SU-DHL-6 (cell line): ENCODE results near the gene GNG4.

Experiments used
- H2AFZ ChIP-seq: fragments of 200-600 bp; sonication (generic); 2 replicates; pipeline ENCODE4 v1.6.1; 2014; ENCODE audit warnings: low read depth, mild to moderate bottlenecking, moderate library complexity, mixed read lengths, antibody characterized with exemption, low read length; ENCODE audit not compliant: severe bottlenecking
- H3F3A ChIP-seq: fragments of 200-600 bp; shearing (Covaris generic); 2 replicates; pipeline ENCODE4 v1.6.0; 2016; ENCODE audit warnings: antibody characterized with exemption, mild to moderate bottlenecking; ENCODE audit not compliant: insufficient read depth
- H3K27ac ChIP-seq: fragments of 200-600 bp; sonication (generic); 2 replicates; pipeline ENCODE4 v1.5.1; 2016; ENCODE audit warnings: low read depth, mild to moderate bottlenecking, low read length, moderate library complexity, mixed read lengths
- H3K27me3 ChIP-seq: fragments of 200-600 bp; sonication (generic), shearing (Covaris generic); 2 replicates; pipeline ENCODE4 v1.6.0; 2014; ENCODE audit warnings: mild to moderate bottlenecking, low read length
- H3K36me3 ChIP-seq: fragments of 200-600 bp; sonication (generic); 2 replicates; pipeline ENCODE4 v1.6.1; 2014; ENCODE audit warnings: mild to moderate bottlenecking, low read length, mixed read lengths
- H3K4me2 ChIP-seq: fragments of 300-600, 200-600 bp; shearing (Covaris generic), sonication (generic); 2 replicates; pipeline ENCODE4 v1.6.0; 2014; ENCODE audit warnings: low read length, low read depth, mild to moderate bottlenecking; ENCODE audit not compliant: poor library complexity, severe bottlenecking
- H3K4me3 ChIP-seq: fragments of 200-600 bp; sonication (generic); 2 replicates; pipeline ENCODE4 v1.5.1; 2014; ENCODE audit warnings: antibody characterized with exemption, low read length, mild to moderate bottlenecking, mixed read lengths; ENCODE audit not compliant: insufficient read depth, poor library complexity, severe bottlenecking
- H3K79me2 ChIP-seq: fragments of 200-600 bp; sonication (generic); 2 replicates; pipeline ENCODE4 v1.6.1; 2014; ENCODE audit warnings: mild to moderate bottlenecking, low read length, moderate library complexity; ENCODE audit not compliant: insufficient read depth
- H3K9ac ChIP-seq: fragments of 200-600 bp; sonication (generic); 2 replicates; pipeline ENCODE4 v1.7.0; 2014; ENCODE audit warnings: mild to moderate bottlenecking, low read length
- H3K9me2 ChIP-seq: fragments of 200-600 bp; sonication (generic); replicated peaks from 2 replicates; pipeline ENCODE4 v1.6.1; 2014; ENCODE audit warnings: low read length; ENCODE audit not compliant: insufficient read depth
- H3K9me3 ChIP-seq: fragments of 200-600 bp; sonication (generic); 2 replicates; pipeline ENCODE4 v1.6.1; 2014; ENCODE audit warnings: low read length, mixed read lengths; ENCODE audit not compliant: insufficient read depth
- H4K20me1 ChIP-seq: fragments of 200-600 bp; sonication (generic); 2 replicates; pipeline ENCODE4 v1.6.1; 2014; ENCODE audit warnings: low read depth, mild to moderate bottlenecking, antibody characterized with exemption, low read length, moderate library complexity, mixed read lengths
- CTCF ChIP-seq: fragments of 200-600 bp; sonication (generic); IDR thresholded peaks from one replicate; pipeline ENCODE4 v1.5.1; 2017; ENCODE audit warnings: antibody characterized with exemption, mild to moderate bottlenecking, low read length, moderate library complexity; ENCODE audit not compliant: insufficient read depth, poor library complexity, severe bottlenecking
- EZH2phosphoT487 ChIP-seq: fragments of 200-600 bp; sonication (generic), shearing (Covaris generic); conservative IDR thresholded peaks from 2 replicates; pipeline ENCODE4 v1.6.1; 2018; ENCODE audit warnings: mild to moderate bottlenecking, antibody characterized with exemption, low read length, moderate library complexity, mixed read lengths

The GNG4 gene

GRCh38 chr1:235679005-235679404 lies 29.4 kb upstream of the GNG4 start:
- no peaks in the 10 kb centered on the region for H3K9me3 ChIP-seq
- TF ChIP-seq CTCF, result no peak
- no peak for TF ChIP-seq EZH2phosphoT487
- H3K27me3 ChIP-seq, result no peaks in the 10 kb centered on the region
- no peaks in the 10 kb centered on the region for H3F3A ChIP-seq
- no peak overlapping the region for H3K4me2 ChIP-seq
- no peaks in the 10 kb centered on the region for H4K20me1 ChIP-seq
- no peaks in the 10 kb centered on the region for H3K79me2 ChIP-seq
- H3K9me2 ChIP-seq, result no peaks in the 10 kb centered on the region
- H3K9ac ChIP-seq, result no peak overlapping the region
- no peak overlapping the region for H2AFZ ChIP-seq
- H3K36me3 ChIP-seq, result no peaks in the 10 kb centered on the region
- H3K27ac ChIP-seq, result no peak overlapping the region
- H3K4me3 ChIP-seq, result no peak overlapping the region

GRCh38 chr1:235675152-235675890 lies 25.7 kb upstream of the GNG4 start:
- Histone ChIP-seq H3K27me3 (no peaks in the 10 kb centered on the region), H2AFZ (no peak overlapping the region), H3K36me3 (no peaks in the 10 kb centered on the region)

DNA sequence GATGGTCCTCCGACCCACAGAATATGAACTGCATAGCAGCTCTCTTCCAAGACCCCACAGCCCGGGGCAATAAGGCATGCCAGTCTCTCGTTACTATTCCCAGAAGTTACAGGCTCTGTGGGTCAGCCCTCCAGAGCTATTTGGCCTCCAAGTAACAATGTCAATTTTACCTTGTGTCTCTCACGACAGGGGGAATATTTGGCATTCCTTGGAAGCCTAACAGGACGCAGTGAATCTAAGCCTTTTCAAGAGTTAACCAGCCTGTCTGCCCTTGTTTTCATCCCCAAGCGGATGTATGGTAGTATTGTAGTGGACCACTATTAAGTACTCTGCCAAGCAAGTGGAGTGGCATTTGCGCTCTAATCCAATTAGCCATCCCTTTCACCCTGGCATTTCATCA lies 24.4 kb upstream of the GNG4 start:
- peaks cover 29% of the 10 kb centered on the region for H3K9me3 ChIP-seq
- H3F3A ChIP-seq, result no peaks in the 10 kb centered on the region
- no peaks in the 10 kb centered on the region for H3K9me2 ChIP-seq
- no peak overlapping the region for H2AFZ ChIP-seq
- H3K4me2 ChIP-seq, result no peak overlapping the region
- H3K4me3 ChIP-seq, result no peak overlapping the region
- TF ChIP-seq EZH2phosphoT487 (no peak), CTCF (no peak)
- no peaks in the 10 kb centered on the region for H4K20me1 ChIP-seq
- no peak overlapping the region for H3K9ac ChIP-seq
- H3K36me3 ChIP-seq, result no peaks in the 10 kb centered on the region
- H3K27ac ChIP-seq, result no peak overlapping the region
- no peaks in the 10 kb centered on the region for H3K27me3 ChIP-seq
- H3K79me2 ChIP-seq, result no peaks in the 10 kb centered on the region

More at GRCh38 chr1:235675152-235675890, 25.7 kb upstream of the GNG4 start:
- Histone ChIP-seq H3K4me3 (no peak overlapping the region), H3K9ac (no peak overlapping the region), H4K20me1 (no peaks in the 10 kb centered on the region), H3K9me2 (no peaks in the 10 kb centered on the region), H3K9me3 (peaks cover 17% of the 10 kb centered on the region), H3F3A (no peaks in the 10 kb centered on the region), H3K4me2 (no peak overlapping the region), H3K79me2 (no peaks in the 10 kb centered on the region), H3K27ac (no peak overlapping the region)
- TF ChIP-seq EZH2phosphoT487, result no peak

DNA sequence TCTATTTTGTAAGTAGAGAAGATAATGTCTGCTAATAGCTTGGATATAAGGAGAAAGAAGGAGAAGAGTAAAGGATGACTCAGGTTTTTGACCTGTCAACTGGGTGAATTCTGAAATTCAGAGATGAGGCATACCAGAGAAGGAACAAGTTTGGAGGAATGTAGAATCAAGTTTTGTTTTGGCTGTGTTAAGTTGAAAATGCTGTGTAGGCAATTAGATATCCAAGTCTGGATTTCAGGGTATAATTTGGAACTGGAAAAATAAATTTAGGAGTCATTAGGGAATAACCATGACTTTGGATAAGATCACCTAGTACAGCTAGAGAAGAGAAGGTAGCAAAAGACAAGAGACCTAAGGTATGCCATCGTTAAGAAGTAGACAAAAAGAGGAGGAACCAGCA lies 22.4 kb upstream of the GNG4 start:
- Histone ChIP-seq H2AFZ (no peak overlapping the region), H3K9ac (no peak overlapping the region), H3K27ac (no peak overlapping the region), H3K36me3 (no peaks in the 10 kb centered on the region), H3K79me2 (no peaks in the 10 kb centered on the region), H3K9me3 (peaks cover 29% of the 10 kb centered on the region), H4K20me1 (no peaks in the 10 kb centered on the region), H3K4me3 (no peak overlapping the region), H3F3A (no peaks in the 10 kb centered on the region), H3K27me3 (no peaks in the 10 kb centered on the region), H3K4me2 (no peak overlapping the region), H3K9me2 (no peaks in the 10 kb centered on the region)
- TF ChIP-seq EZH2phosphoT487 (no peak), CTCF (no peak)
